ENCODE results near the gene TEX50.

DNA sequence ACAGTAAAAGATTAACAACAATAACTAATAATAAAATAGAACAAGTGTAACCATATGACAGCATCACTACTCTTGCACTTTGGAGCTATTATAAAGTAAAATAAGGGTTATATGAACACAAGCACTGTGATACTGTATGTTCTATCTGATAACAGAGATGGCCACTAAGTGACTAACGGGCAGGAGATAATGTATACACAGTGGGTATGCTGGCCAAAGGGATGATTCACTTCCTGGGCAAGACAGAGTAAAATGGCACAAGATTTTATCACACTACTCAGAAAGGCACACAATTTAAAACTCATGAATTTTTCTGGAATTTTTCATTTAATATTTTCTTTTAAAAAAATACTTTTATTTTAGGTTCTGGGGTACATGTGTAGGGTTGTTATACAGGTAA lies 44.6 kb upstream of the TEX50 start:
- TF ChIP-seq GATA3 (IDR thresholded peaks at IDR 0.05; ENCODE audit: low read depth, low read length) (no peak), GATA2 (IDR thresholded peaks at IDR 0.05; ENCODE audit: low read depth, low read length) (peak; percentile 31; the same call in 1 of the 2 replicates)
